ENCODE measurements around the gene EEPD1.

The EEPD1 gene

DNA sequence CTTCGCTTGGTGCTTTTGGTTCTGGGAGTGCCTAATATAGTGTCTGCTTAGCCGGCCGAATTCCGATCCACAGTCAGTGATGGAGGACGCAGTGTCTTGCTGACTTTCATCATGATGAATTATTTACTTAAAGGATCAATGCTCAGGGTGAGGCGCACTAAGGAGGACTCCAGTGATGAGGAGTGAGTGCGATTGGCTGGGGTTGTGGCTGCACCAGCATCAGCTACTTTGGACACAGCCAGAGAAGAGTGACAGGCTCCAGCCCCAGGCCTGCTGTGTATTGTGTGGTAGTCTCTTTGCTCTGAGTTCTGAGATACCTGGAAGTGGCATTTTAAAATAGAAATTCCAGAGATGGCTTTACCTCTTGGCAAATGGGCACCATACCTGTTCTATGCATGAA, 163.3 kb downstream of the EEPD1 start (continued):
- no peak for TF ChIP-seq ZNF560 (tag by site-specific recombination; IDR thresholded peaks at IDR 0.05; ENCODE audit: borderline replicate concordance)

DNA sequence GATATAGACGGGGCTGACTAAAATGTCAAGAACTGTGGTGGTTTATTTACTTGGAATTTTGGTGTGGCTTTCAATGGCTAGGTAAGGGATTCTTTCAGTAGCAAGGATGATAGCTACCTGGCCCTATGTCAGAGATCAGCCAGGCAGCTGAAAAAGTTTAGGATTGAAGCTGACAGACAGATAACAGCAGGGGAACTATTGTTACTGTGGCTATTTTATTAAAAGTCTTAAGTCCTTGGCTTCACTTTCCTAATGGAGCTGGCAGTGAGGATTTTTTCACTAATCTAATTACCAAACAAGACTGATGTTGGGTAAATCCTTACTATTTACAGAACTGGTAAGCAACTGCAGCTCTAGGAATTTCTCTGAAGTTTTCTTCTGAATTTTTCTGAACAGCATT, 164.2 kb downstream of the EEPD1 start:
- TF ChIP-seq SCRT2 (tag by site-specific recombination; IDR thresholded peaks at IDR 0.05): no peak
- TF ChIP-seq ZFP69B (tag by site-specific recombination; IDR thresholded peaks at IDR 0.05): no peak
- TF ChIP-seq ZNF423 (tag by site-specific recombination; IDR thresholded peaks at IDR 0.05): no peak
- no peak for TF ChIP-seq ZNF585B (tag by site-specific recombination; IDR thresholded peaks at IDR 0.05)
- no peak for TF ChIP-seq SP3 (tag by site-specific recombination; IDR thresholded peaks at IDR 0.05)
- no peak for TF ChIP-seq ZNF561 (tag by site-specific recombination; IDR thresholded peaks at IDR 0.05; ENCODE audit: borderline replicate concordance)
- no peak for TF ChIP-seq HOXA7 (CRISPR knock-in tag; IDR thresholded peaks at IDR 0.05; ENCODE audit: borderline replicate concordance)
- TF ChIP-seq ZNF133 (tag by site-specific recombination; IDR thresholded peaks at IDR 0.05): no peak
- no peak for TF ChIP-seq PRDM1 (tag by site-specific recombination; IDR thresholded peaks at IDR 0.05)
- TF ChIP-seq, protein P1, sequence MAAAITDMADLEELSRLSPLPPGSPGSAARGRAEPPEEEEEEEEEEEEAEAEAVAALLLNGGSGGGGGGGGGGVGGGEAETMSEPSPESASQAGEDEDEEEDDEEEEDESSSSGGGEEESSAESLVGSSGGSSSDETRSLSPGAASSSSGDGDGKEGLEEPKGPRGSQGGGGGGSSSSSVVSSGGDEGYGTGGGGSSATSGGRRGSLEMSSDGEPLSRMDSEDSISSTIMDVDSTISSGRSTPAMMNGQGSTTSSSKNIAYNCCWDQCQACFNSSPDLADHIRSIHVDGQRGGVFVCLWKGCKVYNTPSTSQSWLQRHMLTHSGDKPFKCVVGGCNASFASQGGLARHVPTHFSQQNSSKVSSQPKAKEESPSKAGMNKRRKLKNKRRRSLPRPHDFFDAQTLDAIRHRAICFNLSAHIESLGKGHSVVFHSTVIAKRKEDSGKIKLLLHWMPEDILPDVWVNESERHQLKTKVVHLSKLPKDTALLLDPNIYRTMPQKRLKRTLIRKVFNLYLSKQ (tag by site-specific recombination; IDR thresholded peaks at IDR 0.05; ENCODE audit: borderline replicate concordance): no peak
- ChIA-PET POLR2A (no interaction called here), CTCF (interaction anchor here (0.6 to 6.9 kb wide), 8 partner anchors 23 to 401 kb away, joined by 3 to 64 read pairs (median 4); no protein-coding TSS in a partner anchor)
- Histone ChIP-seq H3K36me3 (ENCODE audit: control insufficient read depth in 2 of 2, insufficient read depth in 1 of 2, low read length in 2 of 2) (no peaks in the 10 kb centered on the region), H3K9me3 (ENCODE audit: control insufficient read depth, insufficient read depth, low read depth, low read length) (no peaks in the 10 kb centered on the region), H3K4me3 (ENCODE audit: low read depth, low read length) (no peak overlapping the region), H3K27ac (ENCODE audit: extremely low read depth, low read depth, low read length) (no peak overlapping the region), H3K4me1 (ENCODE audit: control insufficient read depth, insufficient read depth, low read length) (no peaks in the 10 kb centered on the region)

DNA sequence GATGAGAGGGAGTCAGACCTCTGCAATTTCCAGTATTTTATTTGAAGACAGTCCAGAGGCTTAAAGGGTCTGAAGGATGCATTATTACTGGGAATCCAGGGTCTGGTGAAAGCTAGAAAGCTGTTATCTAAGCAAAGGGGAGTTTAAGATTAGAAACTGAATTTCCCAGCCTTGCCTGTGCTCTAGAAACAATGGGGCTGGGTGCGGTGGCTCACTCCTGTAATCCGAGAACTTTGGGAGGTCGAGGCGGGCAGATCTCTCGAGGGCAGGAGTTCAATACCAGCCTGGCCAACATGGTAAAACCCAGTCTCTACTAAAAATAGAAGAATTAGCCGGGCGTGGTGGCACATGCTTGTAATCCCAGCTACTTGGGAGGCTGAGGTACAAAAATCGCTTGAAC, 165.1 kb downstream of the EEPD1 start:
- Histone ChIP-seq H3K27ac (ENCODE audit: extremely low read depth, low read depth, low read length) (no peak overlapping the region), H3K4me3 (ENCODE audit: low read depth, low read length) (no peak overlapping the region), H3K36me3 (ENCODE audit: control insufficient read depth in 2 of 2, insufficient read depth in 1 of 2, low read length in 2 of 2) (no peaks in the 10 kb centered on the region; a peak in 1 of 3 replicates), H3K4me1 (ENCODE audit: control insufficient read depth, insufficient read depth, low read length) (no peaks in the 10 kb centered on the region), H3K9me3 (ENCODE audit: control insufficient read depth, insufficient read depth, low read depth, low read length) (no peaks in the 10 kb centered on the region)
- TF ChIP-seq SETDB1 (IDR thresholded peaks at IDR 0.05; ENCODE audit: insufficient read length, low read length) (no peak), ZNF184 (tag by site-specific recombination; IDR thresholded peaks at IDR 0.05) (no peak), ZNF548 (tag by site-specific recombination; IDR thresholded peaks at IDR 0.05) (no peak), MYNN (tag by site-specific recombination; IDR thresholded peaks at IDR 0.05; ENCODE audit: borderline replicate concordance) (no peak), TRIM28 (IDR thresholded peaks at IDR 0.05; ENCODE audit: borderline replicate concordance, low read length) (no peak), ZNF514 (tag by site-specific recombination; IDR thresholded peaks at IDR 0.05) (no peak), BCL11B (tag by site-specific recombination; IDR thresholded peaks at IDR 0.05; ENCODE audit: low read depth) (no peak), ZNF558 (tag by site-specific recombination; IDR thresholded peaks at IDR 0.05) (no peak), ZNF302 (tag by site-specific recombination; IDR thresholded peaks at IDR 0.05; ENCODE audit: low read depth) (no peak), ZNF654 (tag by site-specific recombination; IDR thresholded peaks at IDR 0.05; ENCODE audit: low read depth) (no peak), ZNF48 (tag by site-specific recombination; IDR thresholded peaks at IDR 0.05) (no peak), ZNF677 (tag by site-specific recombination; IDR thresholded peaks at IDR 0.05) (no peak), ZNF501 (tag by site-specific recombination; IDR thresholded peaks at IDR 0.05) (no peak), ZSCAN30 (tag by site-specific recombination; IDR thresholded peaks at IDR 0.05) (no peak), ZNF837 (tag by site-specific recombination; IDR thresholded peaks at IDR 0.05) (no peak), ZNF138 (tag by site-specific recombination; IDR thresholded peaks at IDR 0.05; ENCODE audit: borderline replicate concordance) (no peak)
- TF ChIP-seq, protein P2, sequence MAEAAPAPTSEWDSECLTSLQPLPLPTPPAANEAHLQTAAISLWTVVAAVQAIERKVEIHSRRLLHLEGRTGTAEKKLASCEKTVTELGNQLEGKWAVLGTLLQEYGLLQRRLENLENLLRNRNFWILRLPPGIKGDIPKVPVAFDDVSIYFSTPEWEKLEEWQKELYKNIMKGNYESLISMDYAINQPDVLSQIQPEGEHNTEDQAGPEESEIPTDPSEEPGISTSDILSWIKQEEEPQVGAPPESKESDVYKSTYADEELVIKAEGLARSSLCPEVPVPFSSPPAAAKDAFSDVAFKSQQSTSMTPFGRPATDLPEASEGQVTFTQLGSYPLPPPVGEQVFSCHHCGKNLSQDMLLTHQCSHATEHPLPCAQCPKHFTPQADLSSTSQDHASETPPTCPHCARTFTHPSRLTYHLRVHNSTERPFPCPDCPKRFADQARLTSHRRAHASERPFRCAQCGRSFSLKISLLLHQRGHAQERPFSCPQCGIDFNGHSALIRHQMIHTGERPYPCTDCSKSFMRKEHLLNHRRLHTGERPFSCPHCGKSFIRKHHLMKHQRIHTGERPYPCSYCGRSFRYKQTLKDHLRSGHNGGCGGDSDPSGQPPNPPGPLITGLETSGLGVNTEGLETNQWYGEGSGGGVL (tag by site-specific recombination; IDR thresholded peaks at IDR 0.05): no peak
- TF ChIP-seq, protein P3, sequence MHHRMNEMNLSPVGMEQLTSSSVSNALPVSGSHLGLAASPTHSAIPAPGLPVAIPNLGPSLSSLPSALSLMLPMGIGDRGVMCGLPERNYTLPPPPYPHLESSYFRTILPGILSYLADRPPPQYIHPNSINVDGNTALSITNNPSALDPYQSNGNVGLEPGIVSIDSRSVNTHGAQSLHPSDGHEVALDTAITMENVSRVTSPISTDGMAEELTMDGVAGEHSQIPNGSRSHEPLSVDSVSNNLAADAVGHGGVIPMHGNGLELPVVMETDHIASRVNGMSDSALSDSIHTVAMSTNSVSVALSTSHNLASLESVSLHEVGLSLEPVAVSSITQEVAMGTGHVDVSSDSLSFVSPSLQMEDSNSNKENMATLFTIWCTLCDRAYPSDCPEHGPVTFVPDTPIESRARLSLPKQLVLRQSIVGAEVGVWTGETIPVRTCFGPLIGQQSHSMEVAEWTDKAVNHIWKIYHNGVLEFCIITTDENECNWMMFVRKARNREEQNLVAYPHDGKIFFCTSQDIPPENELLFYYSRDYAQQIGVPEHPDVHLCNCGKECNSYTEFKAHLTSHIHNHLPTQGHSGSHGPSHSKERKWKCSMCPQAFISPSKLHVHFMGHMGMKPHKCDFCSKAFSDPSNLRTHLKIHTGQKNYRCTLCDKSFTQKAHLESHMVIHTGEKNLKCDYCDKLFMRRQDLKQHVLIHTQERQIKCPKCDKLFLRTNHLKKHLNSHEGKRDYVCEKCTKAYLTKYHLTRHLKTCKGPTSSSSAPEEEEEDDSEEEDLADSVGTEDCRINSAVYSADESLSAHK (tag by site-specific recombination; IDR thresholded peaks at IDR 0.05): no peak
- CTCF ChIA-PET: interaction anchor here (0.6 to 6.9 kb wide), 18 partner anchors 10 to 583 kb away, joined by 3 to 64 read pairs (median 6); no protein-coding TSS in a partner anchor
- POLR2A ChIA-PET: no interaction called here
